Activated CD4-positive, alpha-beta T cell treated with anti-CD3 and anti-CD28 coated beads, Interleukin-2, amount 10 ng/mL, durations not matched to agents 7 days and 5 days (primary cell): Measurements from ENCODE around the gene ZNF606. TPM values are rescaled to one million over a fixed set of nuclear protein-coding genes. Genes with fewer than 3 reads are reported as not detected.
A peak's percentile ranks its signal among the peaks of the same experiment; 100 is the strongest.

Experiments used
- CTCF ChIA-PET: fragments of 350-600 bp; sonication (Branson Sonifier 250); formaldehyde crosslinking; loops from one replicate; lab custom pipeline; 2021; ENCODE audit warnings: antibody characterized with exemption; lab: Charles Lee
- POLR2A ChIA-PET: fragments of 350-600 bp; sonication (Branson Sonifier 250); formaldehyde crosslinking; loops from one replicate; lab custom pipeline; 2021; ENCODE audit warnings: antibody characterized with exemption; lab: Charles Lee
- DNase-seq: peaks from one replicate; pipeline ENCODE4 v3.0.0-alpha.2; 2020
- H3K27ac Mint-ChIP-seq: one replicate; pipeline ENCODE4 v1.8.0; 2021; ENCODE audit warnings: mild to moderate bottlenecking, moderate library complexity, mixed read lengths
- H3K27me3 Mint-ChIP-seq: one replicate; pipeline ENCODE4 v1.8.0; 2021; ENCODE audit warnings: mixed read lengths
- H3K36me3 Mint-ChIP-seq: one replicate; pipeline ENCODE4 v1.8.0; 2021; ENCODE audit warnings: low read depth, mixed read lengths
- H3K4me1 Mint-ChIP-seq: one replicate; pipeline ENCODE4 v1.8.0; 2021; ENCODE audit warnings: mixed read lengths
- H3K4me3 Mint-ChIP-seq: one replicate; pipeline ENCODE4 v1.8.0; 2021; ENCODE audit warnings: mild to moderate bottlenecking, moderate library complexity, mixed read lengths
- H3K9me3 Mint-ChIP-seq: one replicate; pipeline ENCODE4 v1.8.0; 2021; ENCODE audit warnings: mixed read lengths
- total RNA-seq, 2 experiments: library from RNA; stranded (reverse); gene quantifications; one replicate each; pipeline ENCODE4 v1.2.3, GENCODE V29; 2021

ZNF606 gene
- total RNA-seq, 2 experiments from 2014 or later: 11.1 to 15.3 TPM

GRCh38 chr19:57947088-57947418, 55.6 kb downstream of the ZNF606 start:
- Mint-ChIP-seq H3K4me1 (peaks cover 17% of the 10 kb centered on the region), H3K27ac (peak overlapping the region; percentile 94), H3K27me3 (no peaks in the 10 kb centered on the region), H3K4me3 (peak overlapping the region; percentile 94), H3K36me3 (peaks cover 57% of the 10 kb centered on the region), H3K9me3 (peaks cover 45% of the 10 kb centered on the region)
- ChIA-PET POLR2A (no interaction called here), CTCF (no interaction called here)
- no peak for DNase-seq

- Mint-ChIP-seq H3K4me1 (peaks cover 17% of the 10 kb centered on the region), H3K27ac (peak overlapping the region; percentile 20), H3K27me3 (no peaks in the 10 kb centered on the region), H3K36me3 (peaks cover 64% of the 10 kb centered on the region), H3K4me3 (peak overlapping the region; percentile 94), H3K9me3 (peaks cover 46% of the 10 kb centered on the region)
- ChIA-PET CTCF (no interaction called here), POLR2A (no interaction called here)
- DNase-seq: no peak
Measured at GRCh38 chr19:57946316-57946715, 56.3 kb downstream of the ZNF606 start.

DNA sequence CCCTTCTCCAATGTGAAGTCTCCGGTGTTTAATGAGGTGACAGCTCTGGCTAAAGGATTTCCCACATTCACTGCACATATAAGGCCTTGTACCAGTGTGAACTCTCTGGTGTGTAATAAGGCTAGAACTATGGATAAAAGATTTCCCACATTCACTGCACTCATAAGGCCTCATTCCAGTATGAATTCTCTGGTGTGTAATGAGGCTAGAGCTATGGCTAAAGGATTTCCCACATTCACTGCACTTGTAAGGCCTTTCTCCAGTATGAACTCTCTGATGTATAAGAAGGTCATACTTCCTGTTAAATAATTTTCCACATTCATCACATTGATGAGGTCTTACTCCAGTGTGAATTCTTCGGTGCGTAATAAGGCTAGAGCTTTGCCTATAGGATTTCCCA, 61.0 kb downstream of the ZNF606 start:
- H3K4me1 Mint-ChIP-seq: peaks cover 11% of the 10 kb centered on the region
- H3K27me3 Mint-ChIP-seq: no peaks in the 10 kb centered on the region
- CTCF ChIA-PET: no interaction called here
- POLR2A ChIA-PET: no interaction called here
- DNase-seq: no peak
- peaks cover 85% of the 10 kb centered on the region for H3K36me3 Mint-ChIP-seq
- H3K9me3 Mint-ChIP-seq: peaks cover 60% of the 10 kb centered on the region
- H3K27ac Mint-ChIP-seq: no peak overlapping the region
- H3K4me3 Mint-ChIP-seq: no peak overlapping the region

GRCh38 chr19:57935731-57936130, 66.9 kb downstream of the ZNF606 start:
- Mint-ChIP-seq H3K36me3 (peaks cover 66% of the 10 kb centered on the region), H3K27me3 (no peaks in the 10 kb centered on the region), H3K4me1 (peaks cover 13% of the 10 kb centered on the region), H3K9me3 (peaks cover 52% of the 10 kb centered on the region), H3K4me3 (peak overlapping the region; percentile 84), H3K27ac (peak overlapping the region; percentile 93)
- DNase-seq: no peak
- CTCF ChIA-PET: no interaction called here
- POLR2A ChIA-PET: no interaction called here

DNA sequence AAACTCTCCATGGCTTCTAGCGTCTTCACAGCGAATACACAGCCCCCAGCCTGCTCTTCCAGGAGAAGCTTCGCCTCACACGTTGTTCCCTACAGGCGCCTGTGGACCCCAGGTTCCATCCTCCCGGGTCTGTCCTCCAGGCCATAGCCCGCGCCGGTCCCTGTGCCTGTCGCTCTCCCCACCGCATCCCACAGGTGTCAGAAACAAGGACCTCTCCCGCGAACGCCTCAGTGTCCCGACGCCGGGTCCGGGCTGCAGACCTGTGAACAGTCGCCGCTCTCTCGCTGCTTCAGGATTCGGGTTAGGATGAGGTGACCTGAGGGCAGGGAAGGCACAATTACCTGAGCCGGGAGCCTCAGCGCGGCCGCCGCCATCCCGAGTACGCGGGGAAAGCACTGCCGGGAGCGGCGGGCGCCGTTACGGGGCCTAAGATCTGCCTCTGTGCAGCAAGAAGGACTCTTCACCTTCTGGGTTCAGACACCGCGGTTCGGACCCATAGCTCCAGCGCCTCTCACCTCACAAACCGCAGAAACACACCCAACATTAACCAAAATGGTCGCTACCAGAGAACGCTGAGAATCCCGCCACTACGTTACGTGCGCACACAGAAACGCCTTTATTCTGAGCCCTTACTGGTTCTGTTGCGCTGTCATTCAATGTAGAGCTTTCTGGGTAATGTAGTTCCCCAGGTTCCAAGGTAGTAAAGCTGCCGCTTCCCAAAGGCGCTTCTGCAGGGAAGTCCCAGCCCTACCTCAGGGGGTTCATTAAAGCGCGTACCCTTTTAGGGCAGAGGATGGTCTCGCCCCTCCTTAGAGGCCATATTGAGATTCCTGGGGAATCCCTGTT, 67.6 kb downstream of the ZNF606 start, which contains the start of gene ZNF418:
Gene ZNF418, minus strand, starts transcription at position 583 of the 846 bp plus-strand sequence. CDS start 1,580 bp downstream, outside the sequence.
- DNase-seq: peak; percentile 68
- peak within 1 kb of the TSS; percentile 93 for H3K27ac Mint-ChIP-seq

DNA sequence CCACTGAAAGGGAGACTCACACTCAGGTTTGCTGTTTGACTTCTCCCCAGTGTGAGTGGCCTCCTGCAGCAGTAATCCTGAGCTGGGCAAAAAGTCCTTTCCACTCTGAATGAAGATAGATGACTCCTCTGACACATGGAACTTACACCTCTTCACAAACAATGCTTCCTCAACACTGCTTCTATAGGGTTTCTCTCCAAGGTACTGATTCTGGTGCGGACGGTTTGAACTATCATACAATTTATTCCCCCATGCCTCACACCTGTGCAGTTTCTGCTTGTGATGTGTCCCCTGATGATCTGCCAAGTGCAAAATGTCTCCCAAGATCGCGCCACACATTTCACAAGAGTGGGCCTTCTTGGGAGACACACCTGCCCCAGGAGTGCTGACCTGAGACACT, 75.0 kb downstream of the ZNF606 start:
- H3K4me3 Mint-ChIP-seq: no peak overlapping the region
- no peaks in the 10 kb centered on the region for H3K27me3 Mint-ChIP-seq
- no peak overlapping the region for H3K27ac Mint-ChIP-seq
- no peaks in the 10 kb centered on the region for H3K4me1 Mint-ChIP-seq
- CTCF ChIA-PET: no interaction called here
- peaks cover 58% of the 10 kb centered on the region for H3K9me3 Mint-ChIP-seq
- POLR2A ChIA-PET: no interaction called here
- H3K36me3 Mint-ChIP-seq: peaks cover 37% of the 10 kb centered on the region
- no peak for DNase-seq

More for the DNA sequence above, 67.6 kb downstream of the ZNF606 start, which contains the start of gene ZNF418:
- Mint-ChIP-seq H3K27me3 (no peaks in the 10 kb centered on the region), H3K36me3 (peaks cover 67% of the 10 kb centered on the region), H3K4me1 (peaks cover 13% of the 10 kb centered on the region), H3K4me3 (peak within 1 kb of the TSS; percentile 84), H3K9me3 (peaks cover 51% of the 10 kb centered on the region)
- ChIA-PET POLR2A (no interaction called here), CTCF (no interaction called here)

Other genes starting within 250 kb of the ZNF606 start
- gene ZNF586, start 233.1 kb downstream of the ZNF606 start, total RNA-seq: 10 to 100 TPM; 26.8 to 28.4 TPM
- 10 to 100 TPM in 1 of 2 experiments, 1 to 10 TPM in 1; 8.7 to 10.0 TPM for gene ZNF552, start 187.9 kb downstream of the ZNF606 start, total RNA-seq
- gene ZNF587B, start 172.5 kb downstream of the ZNF606 start, total RNA-seq: 10 to 100 TPM; 16.2 to 18.4 TPM
- 10 to 100 TPM; 35.3 to 35.6 TPM for gene ZNF587, start 153.0 kb downstream of the ZNF606 start, total RNA-seq
- gene ZNF814, start 113.8 kb downstream of the ZNF606 start, total RNA-seq: 10 to 100 TPM; 20.9 to 22.2 TPM
- gene ZNF417, start 86.2 kb downstream of the ZNF606 start, total RNA-seq: 10 to 100 TPM; 30.3 to 30.7 TPM
- gene ZNF418, start 67.4 kb downstream of the ZNF606 start, total RNA-seq: 1 to 10 TPM; 7.2 to 7.9 TPM
- 1 to 10 TPM; 9.1 to 9.3 TPM for gene ZNF256, start 55.1 kb downstream of the ZNF606 start, total RNA-seq
- gene C19orf18, start 28.3 kb downstream of the ZNF606 start, total RNA-seq: under 1 TPM; 0.37 to 0.82 TPM
- not detected for gene ZSCAN1, start 31.2 kb upstream of the ZNF606 start, total RNA-seq
- gene ZNF135, start 56.5 kb upstream of the ZNF606 start, total RNA-seq: 1 to 10 TPM in 1 of 2 experiments, under 1 TPM in 1; 0.77 to 1.1 TPM
- 10 to 100 TPM; 19.0 to 20.6 TPM for gene ZSCAN18, start 95.4 kb upstream of the ZNF606 start, total RNA-seq
- gene ZNF329, start 148.0 kb upstream of the ZNF606 start, total RNA-seq: 1 to 10 TPM; 5.2 to 5.5 TPM
- 10 to 100 TPM; 22.4 to 23.7 TPM for gene ZNF274, start 180.2 kb upstream of the ZNF606 start, total RNA-seq
- gene ZNF544, start 226.1 kb upstream of the ZNF606 start, total RNA-seq: 10 to 100 TPM; 33.5 to 34.6 TPM